Measurements from ENCODE around the gene TMEM253. TPM values are rescaled to one million over a fixed set of nuclear protein-coding genes. Genes with fewer than 3 reads are reported as not detected.

The TMEM253 gene
- total and polyA plus RNA-seq, 9 of the 15 experiments (the other 6 are each of a cell fraction or from before 2014, with no cell fraction given), result 0.11 to 0.61 (median 0.26) TPM; not detected in 3

DNA sequence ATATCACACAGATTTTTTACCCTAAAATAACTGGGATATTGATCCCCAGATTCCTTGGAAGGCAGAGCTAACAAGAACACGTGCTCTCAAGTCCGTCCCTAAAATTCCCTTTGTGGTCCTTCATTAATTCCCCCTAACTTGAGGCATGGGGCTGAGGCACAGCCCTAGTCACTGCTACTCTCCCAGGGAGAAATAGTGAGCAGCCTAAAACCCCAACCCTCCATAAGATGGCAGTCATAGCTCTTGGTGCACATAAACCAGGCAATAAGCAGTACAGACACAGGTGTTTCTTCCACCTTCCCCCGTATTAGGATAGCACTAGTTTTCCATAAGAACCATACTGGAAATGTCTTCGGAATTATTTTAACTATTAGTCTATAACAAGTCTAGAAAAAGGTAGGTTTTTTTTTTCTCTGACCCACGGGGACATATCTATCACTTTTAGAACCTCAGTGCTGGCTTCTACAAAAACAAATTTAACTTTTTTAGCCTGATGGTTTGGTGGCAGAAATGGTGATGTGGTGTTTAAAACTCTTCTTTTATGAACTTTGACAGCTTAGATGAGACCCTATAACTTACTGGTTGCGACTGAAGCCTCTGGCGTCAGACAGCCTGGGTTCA, 33.9 kb upstream of the TMEM253 start:
- intact Hi-C loops (cut with micrococcal nuclease), result loop anchor here (1.0 kb wide), 1 partner anchor 53 kb away; no protein-coding TSS in a partner anchor
- in situ Hi-C loops (cut with MboI), result no loop called here
- no peak for TF ChIP-seq ZNF57 (CRISPR knock-in tag; IDR thresholded peaks at IDR 0.05)
- peak in 1 of 2 experiments; percentile 51; a peak in 2 of 4 replicates for TF ChIP-seq RAD21 (CRISPR knock-in tag; conservative IDR thresholded peaks at IDR 0.05 in 1 of 2, IDR thresholded peaks at IDR 0.05 in 1 of 2)
- TF ChIP-seq REST (IDR thresholded peaks at IDR 0.05; ENCODE audit: borderline replicate concordance), result 0 out of 2 replicates have a peak, but pooled peaks have one; percentile 24
- no peak for TF ChIP-seq REST (CRISPR knock-in tag; IDR thresholded peaks at IDR 0.05; ENCODE audit: low read depth)
- no peak for TF ChIP-seq ELK3 (CRISPR knock-in tag; IDR thresholded peaks at IDR 0.05)
- TF ChIP-seq C11orf30 (IDR thresholded peaks at IDR 0.05; ENCODE audit: low read depth), result no peak
- TF ChIP-seq ZNF444 (CRISPR knock-in tag; IDR thresholded peaks at IDR 0.05), result no peak
- no peak for TF ChIP-seq U2AF2 (optimal IDR thresholded peaks at IDR 0.05; ENCODE audit: low read depth, low read length)
- TF ChIP-seq, protein P1, sequence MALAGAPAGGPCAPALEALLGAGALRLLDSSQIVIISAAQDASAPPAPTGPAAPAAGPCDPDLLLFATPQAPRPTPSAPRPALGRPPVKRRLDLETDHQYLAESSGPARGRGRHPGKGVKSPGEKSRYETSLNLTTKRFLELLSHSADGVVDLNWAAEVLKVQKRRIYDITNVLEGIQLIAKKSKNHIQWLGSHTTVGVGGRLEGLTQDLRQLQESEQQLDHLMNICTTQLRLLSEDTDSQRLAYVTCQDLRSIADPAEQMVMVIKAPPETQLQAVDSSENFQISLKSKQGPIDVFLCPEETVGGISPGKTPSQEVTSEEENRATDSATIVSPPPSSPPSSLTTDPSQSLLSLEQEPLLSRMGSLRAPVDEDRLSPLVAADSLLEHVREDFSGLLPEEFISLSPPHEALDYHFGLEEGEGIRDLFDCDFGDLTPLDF (CRISPR knock-in tag; IDR thresholded peaks at IDR 0.05), result no peak
- TF ChIP-seq ZNF24 (IDR thresholded peaks at IDR 0.05), result peak; percentile 41; the same call in 1 of the 2 replicates

More for the DNA sequence above, 33.9 kb upstream of the TMEM253 start:
- Histone ChIP-seq H3K4me2 (ENCODE audit: insufficient read depth, low read length) (no peak overlapping the region), H3K9ac (ENCODE audit: insufficient read depth in 1 of 2, low read depth in 2 of 2, low read length in 2 of 2) (no peak overlapping the region), H3K9me1 (ENCODE audit: control insufficient read depth, insufficient read depth, low read length) (no peaks in the 10 kb centered on the region), H3K4me1 (replicated peaks in 1 of 2; ENCODE audit: control insufficient read depth in 2 of 2, insufficient read depth in 2 of 2, low read length in 2 of 2) (peaks cover 2 to 34% of the 10 kb centered on the region in 2 experiments; a peak in 3 of 5 replicates), H2AFZ (ENCODE audit: low read depth, low read length) (no peak overlapping the region), H4K20me1 (replicated peaks; ENCODE audit: control insufficient read depth, insufficient read depth, low read length) (no peaks in the 10 kb centered on the region), H3K27me3 (ENCODE audit: control insufficient read depth in 2 of 2, insufficient read depth in 2 of 2, low read length in 2 of 2) (no peaks in the 10 kb centered on the region), H3K27ac (ENCODE audit: extremely low read depth, low read depth, low read length) (no peak overlapping the region), H3K36me3 (ENCODE audit: control insufficient read depth, insufficient read depth, low read length) (no peaks in the 10 kb centered on the region), H3K79me2 (ENCODE audit: control insufficient read depth, insufficient read depth, low read length) (no peaks in the 10 kb centered on the region; the same call in 2 of the 3 replicates), H3K9me3 (replicated peaks; ENCODE audit: control insufficient read depth, insufficient read depth, low read depth, low read length) (no peaks in the 10 kb centered on the region), H3K4me3 (no peak overlapping the region)
- DNase-seq (ENCODE audit: extremely low read depth in 1 of 4, low spot score in 3 of 4), result peak in 2 of 4 experiments; percentile 29 to 30
- ChIA-PET POLR2A (interaction anchor here (1.1 to 1.4 kb wide), 2 partner anchors 26 to 38 kb away, joined by 3 to 5 read pairs; no protein-coding TSS in a partner anchor), CTCF (ENCODE audit: low intra/inter-chr PET ratio) (interaction anchor here (0.6 to 4.6 kb wide), 3 partner anchors 8 to 48 kb away, joined by 3 to 54 read pairs (median 5); no protein-coding TSS in a partner anchor)
- no peak for FAIRE-seq
- WGBS (ENCODE audit: insufficient coverage, low coverage, missing lambda C conversion rate), result 11% methylated on average over 7 of the region's 7 CpGs
- peak; percentile 43; the same call in 2 of the 3 replicates for ATAC-seq
- BruUV-seq (replicated peaks), result no TSS peak

Measured in K562 (cell line).